GM13977 (cell line): Measurements from ENCODE around the gene TMEM132C.
"Not testable (repeated sequence)": the region's sequence is repeated elsewhere in the genome, so short reads cannot be mapped to it uniquely, and the experiment has no call there.

Experiments
- DNase-seq: peaks from one replicate; pipeline ENCODE4 v3.0.0; 2012; ENCODE audit warnings: low spot score
- CTCF ChIP-seq: IDR thresholded peaks from 2 replicates; pipeline ENCODE4 v1.5.1; 2012; ENCODE audit warnings: mild to moderate bottlenecking, control low read depth; ENCODE audit not compliant: insufficient read depth; ENCODE audit errors: extremely low read depth, missing control alignments
- in situ Hi-C: fragments of 300-500 bp; cut with MboI; formaldehyde crosslinking; loops from one replicate; pipeline ENCODE4 v1.12.0; 2022; ENCODE audit warnings: low sequenced_read_pairs, low pct_unique_long_range_greater_than_20kb, mixed read lengths, inconsistent platforms; ENCODE audit not compliant: unreplicated experiment

Gene TMEM132C

GRCh38 chr12:128483526-128484255 is 216.7 kb downstream of the TMEM132C start:
- no peak for TF ChIP-seq CTCF
- DNase-seq: no peak
- in situ Hi-C loops: no loop called here

GRCh38 chr12:128497376-128497775 is 230.4 kb downstream of the TMEM132C start:
- in situ Hi-C loops, DNase-seq: not testable (repeated sequence)

GRCh38 chr12:128507470-128507869 is 240.5 kb downstream of the TMEM132C start:
- DNase-seq: no peak
- in situ Hi-C loops: no loop called here
- TF ChIP-seq CTCF: no peak

GRCh38 chr12:128509170-128509569 is 242.2 kb downstream of the TMEM132C start:
- DNase-seq: no peak
- TF ChIP-seq CTCF: no peak
- in situ Hi-C loops: no loop called here

- in situ Hi-C loops: no loop called here
- TF ChIP-seq CTCF: no peak
- DNase-seq: no peak
Measured at GRCh38 chr12:128510511-128510910, 243.5 kb downstream of the TMEM132C start.

- in situ Hi-C loops: no loop called here
- no peak for TF ChIP-seq CTCF
- DNase-seq: no peak
Measured at GRCh38 chr12:128513331-128513730, 246.4 kb downstream of the TMEM132C start.

- TF ChIP-seq CTCF: no peak
- no peak for DNase-seq
- in situ Hi-C loops: no loop called here
Measured at GRCh38 chr12:128513831-128514230, 246.9 kb downstream of the TMEM132C start.
